ENCODE results near the gene KRT74.

Gene KRT74

GRCh38 chr12:52573743-52574142 lies at the start of gene KRT74:
TSS of gene KRT74 (minus strand) at chr12:52573843. CDS start at chr12:52573777, 66 bp downstream.
- DNase-seq, result no peak

DNA sequence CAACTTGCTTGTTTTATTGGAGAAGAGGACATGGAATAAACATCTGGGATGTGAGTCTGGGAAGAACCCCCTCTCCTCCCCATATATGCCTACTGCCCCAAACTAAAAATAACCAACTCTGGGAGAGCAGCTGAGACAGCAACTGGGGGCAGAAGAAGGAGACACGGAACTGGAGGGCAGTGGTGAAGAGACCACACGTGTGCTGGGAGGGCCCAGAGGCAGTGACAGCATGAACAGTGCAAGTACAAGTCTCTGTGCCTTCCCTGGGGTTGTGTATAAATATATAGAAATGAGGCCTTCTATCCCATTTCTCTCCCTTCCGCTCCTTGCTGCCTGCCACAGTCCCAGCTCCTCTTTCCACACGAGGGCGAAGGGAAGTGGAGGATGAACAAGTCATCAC lies 48.7 kb upstream of the KRT74 start:
- no peak for DNase-seq

DNA sequence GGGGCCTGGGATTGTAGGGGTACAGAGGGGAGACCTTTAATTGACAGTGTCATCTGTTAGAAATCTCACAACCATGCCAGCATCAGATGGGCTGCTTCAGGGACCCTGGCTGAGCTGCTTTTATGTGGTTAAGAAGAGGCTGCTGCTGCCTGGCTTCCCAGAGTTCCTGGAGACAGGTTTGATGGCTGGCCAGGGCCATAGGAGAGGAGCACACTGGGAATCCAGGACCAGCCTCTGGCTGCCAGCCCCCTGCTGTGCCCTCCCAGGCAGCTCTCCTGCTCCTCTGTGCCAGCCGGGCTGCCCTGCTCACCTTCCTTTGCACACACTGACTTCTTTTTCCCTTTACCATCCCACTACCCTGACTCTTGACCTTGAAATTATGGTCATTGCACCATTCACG lies 45.2 kb upstream of the KRT74 start:
- no peak for DNase-seq

DNA sequence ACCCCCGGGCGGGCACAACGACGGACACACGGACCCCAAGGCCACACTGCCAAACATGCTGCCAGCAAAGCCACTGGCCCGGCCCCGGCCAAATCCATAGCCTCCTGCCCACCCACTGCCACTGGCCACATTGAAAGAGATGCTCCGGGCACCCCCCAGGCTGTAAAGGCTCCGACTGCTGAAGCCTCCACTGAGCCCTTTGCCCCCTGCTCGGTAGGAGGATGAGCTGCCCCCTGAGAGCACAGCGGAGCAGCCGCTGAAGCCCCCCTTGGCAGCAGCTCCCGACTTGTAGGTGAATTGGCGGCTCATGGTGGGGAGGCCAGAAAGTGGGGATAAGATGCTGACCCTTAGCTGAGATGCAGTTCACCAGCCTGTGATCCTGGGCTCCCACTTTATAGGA lies 44.6 kb upstream of the KRT74 start, which contains the start of gene KRT73:
TSS of gene KRT73 (minus strand) at position 344 of the 400 bp plus-strand sequence. CDS start at position 309, 35 bp downstream.
- DNase-seq, result no peak

DNA sequence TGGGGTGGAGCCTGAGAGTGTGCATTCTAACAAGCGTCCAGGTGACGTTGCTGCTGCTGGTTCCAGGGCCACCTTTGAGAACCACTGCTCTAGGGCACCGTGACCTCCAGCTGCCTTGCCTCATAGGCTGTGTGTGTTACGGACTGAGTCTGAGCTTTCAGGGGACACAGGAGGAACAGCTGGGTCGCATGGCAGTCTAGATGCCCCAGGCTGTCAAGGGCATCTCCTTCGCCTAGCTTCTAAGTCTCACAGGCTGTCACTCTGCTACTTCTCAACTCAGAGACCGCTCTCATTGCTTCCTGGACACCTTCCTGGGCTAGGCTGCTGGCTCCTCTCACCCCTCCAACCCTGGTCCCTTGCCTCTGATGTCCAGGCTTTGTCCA lies 43.8 kb upstream of the KRT74 start:
- no peak for DNase-seq

DNA sequence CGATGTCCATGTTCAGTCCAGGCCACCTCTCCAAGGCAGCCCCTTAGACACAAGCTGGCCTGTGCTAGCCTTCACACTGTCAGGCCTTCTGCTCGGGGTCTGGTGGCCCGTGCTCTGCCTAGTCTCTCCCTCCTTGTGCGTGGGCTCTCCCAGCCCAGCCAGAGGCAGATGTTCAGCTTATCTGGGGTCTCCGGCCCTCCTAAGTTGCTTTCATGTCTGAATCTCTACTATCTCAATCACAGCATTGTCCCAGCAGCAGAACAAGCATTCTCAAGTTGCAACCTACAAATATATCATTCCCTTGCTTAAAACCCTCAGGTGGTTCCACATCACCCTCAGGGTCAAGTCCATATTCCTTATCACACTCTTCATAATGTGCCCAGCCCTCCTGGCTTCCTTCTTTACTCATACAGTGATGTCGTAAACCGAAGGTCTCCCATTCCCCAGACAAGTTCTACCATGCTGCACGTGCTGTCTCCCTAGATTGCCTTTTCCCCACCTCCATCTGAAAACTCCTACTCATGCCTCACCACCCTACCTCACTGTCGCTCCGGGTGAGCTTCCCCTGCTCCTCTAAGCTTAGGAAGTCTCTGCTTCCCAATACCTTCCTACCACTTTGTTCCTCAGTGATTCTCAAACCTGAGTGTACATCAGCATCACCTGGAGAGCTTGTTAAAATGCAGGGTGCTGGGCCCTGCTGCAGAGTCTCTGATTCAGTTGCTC lies 43.2 kb upstream of the KRT74 start:
- no peak for DNase-seq

DNA sequence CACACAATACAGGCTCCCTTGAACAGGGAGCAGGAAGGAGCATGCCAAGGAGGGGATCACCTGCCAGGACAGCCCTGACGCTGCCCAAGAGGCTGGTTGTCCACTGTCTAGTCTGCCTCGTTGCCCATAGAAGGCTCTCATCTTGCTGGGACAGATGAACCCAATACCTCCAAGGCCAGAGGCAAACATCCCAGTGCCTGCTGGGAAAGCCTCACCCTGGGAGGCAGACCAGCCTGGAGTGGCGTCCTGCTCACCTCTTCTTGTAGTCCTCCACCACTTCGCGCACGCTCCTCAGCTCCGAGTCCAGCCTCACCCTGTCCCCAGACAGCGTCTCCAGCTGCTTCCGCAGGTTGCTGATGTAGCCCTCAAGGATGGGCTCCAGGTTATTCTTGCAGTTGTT lies 42.3 kb upstream of the KRT74 start:
- DNase-seq, result no peak

DNA sequence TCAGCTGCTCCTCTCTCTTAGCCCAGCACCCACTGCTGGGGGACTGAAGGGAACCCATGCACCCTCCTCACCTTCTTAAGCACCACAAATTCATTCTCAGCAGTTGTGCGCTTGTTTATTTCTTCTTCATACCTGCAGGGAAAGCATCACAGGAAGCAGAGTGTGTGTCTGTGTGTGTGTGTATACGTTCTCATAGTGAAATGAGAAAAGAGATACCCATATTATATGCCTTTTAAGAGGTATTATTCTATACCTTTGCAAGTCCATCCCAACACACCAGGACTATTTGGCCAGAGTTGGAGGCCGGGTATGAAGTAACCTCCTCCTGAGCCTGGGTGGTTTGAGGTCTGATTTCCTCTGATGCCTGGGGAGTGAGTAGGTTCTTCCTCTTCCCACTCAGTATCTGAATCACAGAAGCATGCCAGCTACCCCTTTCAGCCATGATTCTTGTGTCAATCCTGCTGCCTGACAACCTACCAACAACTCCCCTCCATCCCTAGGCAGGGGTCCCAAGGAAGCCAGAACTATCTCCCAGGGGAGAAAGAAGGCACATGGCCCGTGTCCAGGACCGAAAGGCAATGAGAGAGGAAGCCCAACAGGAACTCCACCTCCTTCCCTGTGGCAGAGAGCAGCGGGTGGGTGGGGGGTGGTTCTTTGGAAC lies 41.7 kb upstream of the KRT74 start:
- DNase-seq, result no peak

GRCh38 chr12:52614381-52615207 lies 41.0 kb upstream of the KRT74 start:
- DNase-seq, result no peak

GRCh38 chr12:52613384-52614030 lies 39.9 kb upstream of the KRT74 start:
- no peak for DNase-seq

DNA sequence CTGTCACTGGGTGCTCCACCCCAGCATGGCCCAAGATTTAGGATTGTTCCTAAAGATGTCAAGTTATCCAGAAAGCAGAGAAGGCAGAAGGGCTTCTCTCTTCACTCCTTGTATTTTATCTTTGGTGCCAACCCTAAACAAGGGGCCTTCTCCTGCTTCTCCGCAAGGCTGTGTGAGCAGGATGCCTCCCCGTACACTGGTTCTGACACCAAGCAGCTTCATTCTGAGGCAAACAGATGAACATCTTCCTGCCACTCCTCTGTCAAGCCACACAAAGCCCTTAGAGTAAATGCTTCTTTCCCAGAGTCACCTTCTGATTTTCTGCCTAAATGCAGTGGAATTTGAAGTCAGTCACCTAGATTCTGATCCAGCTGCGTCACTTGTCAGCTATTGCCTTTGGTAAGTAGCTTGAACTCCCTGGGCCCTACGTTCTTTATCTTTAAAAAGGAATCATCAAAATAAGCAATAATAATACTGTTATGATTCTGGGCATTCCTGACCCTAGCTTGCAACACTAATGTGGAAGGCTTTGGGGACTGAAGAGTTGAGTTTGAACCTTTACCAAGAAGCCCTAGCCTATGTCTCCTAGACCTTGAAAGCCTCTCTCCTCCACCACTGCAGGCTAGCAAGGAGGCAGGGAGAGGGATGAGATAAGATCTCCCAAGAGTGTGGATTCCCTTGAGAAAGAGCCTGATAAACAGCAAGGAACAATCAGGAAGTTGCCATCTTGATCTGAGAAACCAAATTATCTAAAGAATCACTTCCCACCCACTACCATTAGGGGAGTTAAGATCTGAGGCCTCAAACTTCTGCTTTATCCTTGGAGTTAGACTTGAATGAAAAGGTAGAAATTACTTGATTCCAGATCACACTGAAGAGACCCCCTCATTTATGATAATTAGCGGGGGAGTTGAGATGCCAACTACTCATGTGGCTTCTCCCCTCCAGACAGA lies 39.1 kb upstream of the KRT74 start:
- no peak for DNase-seq

GRCh38 chr12:52611080-52611468 lies 37.4 kb upstream of the KRT74 start:
- DNase-seq, result no peak

- DNase-seq, result no peak
These were observed 35.4 kb upstream of the KRT74 start for GRCh38 chr12:52608826-52609630.

DNA sequence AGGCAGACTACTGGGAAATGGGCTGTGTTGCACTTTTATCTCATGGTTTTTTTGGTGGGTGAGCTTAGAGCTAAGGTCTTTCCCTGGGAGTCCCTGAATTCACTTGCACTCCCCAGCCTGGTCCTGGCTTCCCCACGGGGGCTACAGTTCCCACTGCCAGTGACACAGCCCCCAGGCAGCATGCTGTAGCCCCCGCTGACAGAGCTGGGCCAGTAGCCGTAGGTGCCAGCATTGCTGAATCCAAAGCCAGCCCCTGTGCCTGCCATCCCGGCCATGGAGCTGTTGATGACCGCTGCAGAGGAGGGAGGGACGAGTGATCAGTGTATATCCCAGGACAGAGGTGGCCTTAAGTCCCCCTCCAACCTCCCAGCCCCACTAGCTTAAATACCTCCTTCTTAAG lies 34.5 kb upstream of the KRT74 start:
- DNase-seq, result no peak

- no peak for DNase-seq
These were observed 33.7 kb upstream of the KRT74 start for GRCh38 chr12:52607314-52607713.

- no peak for DNase-seq
These were observed 33.1 kb upstream of the KRT74 start for GRCh38 chr12:52606581-52607218.

- no peak for DNase-seq
These were observed 32.5 kb upstream of the KRT74 start for GRCh38 chr12:52606096-52606495.

DNA sequence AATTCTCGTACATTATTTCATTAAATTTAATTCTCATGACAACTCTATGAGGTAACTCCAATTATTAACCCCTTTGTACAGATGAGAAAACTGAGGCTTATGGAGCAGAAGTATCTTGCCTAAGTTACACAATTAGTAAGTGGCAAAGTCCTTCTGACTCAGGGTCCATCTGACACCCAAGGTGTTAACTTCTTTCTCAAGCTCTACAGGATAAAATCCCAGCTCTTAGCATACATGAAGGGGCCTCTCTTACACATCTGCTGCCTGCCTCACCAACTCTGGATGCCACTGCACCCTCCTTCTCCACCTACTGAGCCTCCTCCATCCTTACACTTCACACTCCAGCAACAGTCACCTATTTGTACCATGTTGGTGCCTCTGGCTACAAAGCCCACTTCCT lies 31.9 kb upstream of the KRT74 start:
- no peak for DNase-seq

DNA sequence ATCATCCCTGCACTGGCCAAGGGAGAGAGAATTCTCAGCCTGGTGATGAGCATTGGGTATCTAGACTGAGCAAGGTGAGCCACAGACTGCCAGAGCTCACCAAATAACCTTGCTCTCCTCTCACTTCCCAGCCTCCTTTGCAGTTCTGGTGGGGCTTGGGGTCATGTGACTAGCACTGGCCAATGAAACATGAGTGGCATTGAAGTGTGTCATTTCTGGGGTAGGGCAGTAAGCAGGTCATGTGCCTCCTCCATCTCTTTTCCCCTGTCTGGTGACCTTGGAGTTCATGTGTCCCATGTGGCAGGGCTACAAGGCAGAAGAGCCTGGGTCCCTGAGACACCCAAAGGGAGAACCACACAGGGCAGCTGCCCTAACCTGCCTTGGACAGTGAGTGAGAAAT lies 31.2 kb upstream of the KRT74 start:
- DNase-seq, result no peak

- no peak for DNase-seq
These were observed 29.7 kb upstream of the KRT74 start for GRCh38 chr12:52603314-52603713.

GRCh38 chr12:52602552-52602951 lies 28.9 kb upstream of the KRT74 start:
- DNase-seq, result no peak
